ENCODE results near the gene HDDC2. TPM values are rescaled to one million over a fixed set of nuclear protein-coding genes. Genes with fewer than 3 reads are reported as not detected.

Gene HDDC2
- total RNA-seq, 1 donor from 2014 or later, result 88.8 TPM

GRCh38 chr6:125251516-125252220, 50.1 kb downstream of the HDDC2 start:
- intact Hi-C loops (cut with DNase I), result loop anchor here (5.0 kb wide), 1 partner anchor 41 kb away; no protein-coding TSS in a partner anchor

GRCh38 chr6:125250511-125250910, 51.3 kb downstream of the HDDC2 start:
- no peak for DNase-seq (ENCODE audit: low spot score)
- intact Hi-C loops (cut with DNase I), result loop anchor here (5.0 kb wide), 1 partner anchor 42 kb away; no protein-coding TSS in a partner anchor

More at GRCh38 chr6:125251516-125252220, 50.1 kb downstream of the HDDC2 start:
- DNase-seq (ENCODE audit: low spot score), result no peak

DNA sequence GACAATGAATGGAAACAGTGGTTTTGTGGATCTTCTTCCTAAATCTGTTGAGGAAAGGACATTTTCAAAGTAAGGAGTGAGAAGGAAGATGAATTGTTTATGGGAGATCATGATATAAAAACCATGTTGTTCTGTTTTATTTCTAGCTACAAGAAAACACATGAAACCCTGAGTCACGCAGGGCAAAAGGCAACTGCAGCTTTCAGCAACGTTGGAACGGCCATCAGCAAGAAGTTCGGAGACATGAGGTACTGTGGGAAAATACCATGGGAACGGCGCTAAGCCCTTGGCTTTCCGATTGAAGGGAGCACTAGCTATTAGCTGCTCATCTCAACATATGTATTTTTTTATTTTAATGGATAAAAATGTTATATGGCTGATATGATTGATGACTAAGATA, 53.6 kb downstream of the HDDC2 start:
- no peak for DNase-seq (ENCODE audit: low spot score)
- intact Hi-C loops (cut with DNase I), result no loop called here

- DNase-seq (ENCODE audit: low spot score), result no peak
- intact Hi-C loops (cut with DNase I), result no loop called here
Measured at GRCh38 chr6:125246566-125246965, 55.2 kb downstream of the HDDC2 start.

DNA sequence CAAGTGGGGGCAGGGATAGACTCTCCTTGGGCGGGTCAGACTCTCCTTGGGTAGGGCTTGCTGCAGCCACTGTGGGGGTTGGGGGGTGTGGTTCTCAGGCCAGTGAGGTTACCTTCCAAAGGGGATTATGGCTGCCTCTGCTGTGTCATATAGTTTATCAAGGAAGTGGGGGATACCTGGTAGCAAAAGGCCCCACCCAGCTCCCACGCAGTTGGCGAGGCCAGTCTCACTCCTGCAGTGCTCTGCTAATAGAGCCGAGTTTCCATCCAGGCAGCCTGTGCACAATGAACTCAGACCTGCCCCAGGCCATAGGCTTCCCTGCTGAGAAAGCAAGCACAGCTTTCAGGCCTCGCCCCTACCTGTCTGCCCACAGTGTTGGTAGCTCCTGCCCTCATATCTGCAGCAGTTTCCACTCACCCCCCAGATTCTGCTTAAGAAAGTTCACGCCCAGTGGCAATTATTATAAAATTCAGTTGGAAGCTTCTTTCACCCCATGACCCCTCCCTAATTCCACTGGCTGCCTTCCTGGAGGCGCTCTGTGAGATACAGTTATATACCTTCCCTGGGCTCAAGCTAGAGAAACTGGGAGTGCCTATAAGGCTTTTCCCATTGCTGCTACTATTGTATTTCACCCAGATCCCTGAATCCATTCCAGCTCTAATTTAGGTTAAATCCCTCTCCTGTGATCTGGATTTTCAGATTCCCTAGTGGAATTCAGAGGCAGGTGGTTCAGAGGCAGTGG, 56.1 kb downstream of the HDDC2 start:
- DNase-seq (ENCODE audit: low spot score), result no peak
- intact Hi-C loops (cut with DNase I), result no loop called here

DNA sequence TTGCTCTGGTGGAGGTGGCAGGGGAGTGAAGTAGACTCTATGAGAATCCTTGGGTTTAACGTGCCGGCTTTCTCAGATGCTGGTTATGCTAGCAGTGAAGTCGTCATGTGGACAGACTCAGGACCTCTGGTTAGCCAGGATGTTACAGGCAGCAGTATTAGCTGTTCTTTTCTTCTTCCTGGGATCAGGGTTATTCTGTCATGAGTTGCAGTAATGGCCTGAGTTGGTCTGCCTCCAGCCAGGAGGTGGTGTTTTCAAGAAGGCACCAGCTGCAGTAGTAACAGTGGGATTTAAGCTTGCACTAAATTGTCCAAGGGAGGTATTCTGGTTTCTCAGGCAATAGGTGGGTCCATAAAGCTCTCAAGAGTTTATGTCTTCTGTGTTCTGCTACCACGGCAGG, 56.7 kb downstream of the HDDC2 start:
- intact Hi-C loops (cut with DNase I), result no loop called here
- no peak for DNase-seq (ENCODE audit: low spot score)

GRCh38 chr6:125237764-125238163, 64.0 kb downstream of the HDDC2 start:
- no peak for DNase-seq (ENCODE audit: low spot score)
- intact Hi-C loops (cut with DNase I), result no loop called here

GRCh38 chr6:125236536-125237327, 65.0 kb downstream of the HDDC2 start:
- DNase-seq (ENCODE audit: low spot score), result no peak
- intact Hi-C loops (cut with DNase I), result no loop called here

GRCh38 chr6:125233202-125233601, 68.6 kb downstream of the HDDC2 start:
- DNase-seq (ENCODE audit: low spot score), result no peak
- intact Hi-C loops (cut with DNase I), result loop anchor here (5.0 kb wide), 1 partner anchor 36 kb away; no protein-coding TSS in a partner anchor

GRCh38 chr6:125232466-125232865, 69.3 kb downstream of the HDDC2 start:
- DNase-seq (ENCODE audit: low spot score), result no peak
- intact Hi-C loops (cut with DNase I), result loop anchor here (5.0 kb wide), 1 partner anchor 35 kb away; no protein-coding TSS in a partner anchor

DNA sequence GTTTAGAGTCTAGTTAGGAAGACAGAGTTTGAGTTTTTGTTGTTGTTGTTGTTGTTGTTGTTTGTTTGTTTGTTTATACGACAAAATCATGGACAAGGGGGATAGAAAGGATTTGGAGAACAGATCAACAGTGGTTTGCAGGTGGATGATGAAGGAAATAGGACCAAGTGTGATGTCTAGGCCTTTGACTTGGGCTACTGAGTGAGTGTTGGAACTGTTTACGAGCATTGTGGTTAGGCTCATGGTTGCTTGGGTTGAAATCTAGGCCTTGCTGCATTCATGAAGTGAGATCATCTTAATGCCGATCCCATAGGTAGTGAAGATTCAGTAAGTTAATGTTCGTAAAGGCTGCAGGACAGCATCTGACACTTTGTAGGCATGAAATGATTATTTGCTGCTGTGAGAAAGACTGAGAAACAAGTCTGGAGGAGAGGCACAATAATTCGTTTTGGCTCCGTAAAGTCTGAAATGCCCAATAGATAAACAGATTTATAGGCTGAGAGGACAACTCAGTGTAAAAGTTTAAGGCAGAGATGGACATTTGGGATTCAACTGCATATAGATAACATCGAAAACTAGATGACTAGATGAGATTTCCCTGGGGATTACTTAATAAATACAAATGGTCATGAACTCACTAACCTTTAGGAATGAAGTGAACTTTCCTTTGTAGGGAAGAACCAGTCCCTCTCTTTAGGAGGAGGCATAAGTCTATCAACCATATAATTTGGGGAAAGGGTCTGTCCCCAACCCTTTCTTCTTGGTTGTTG, 70.0 kb downstream of the HDDC2 start:
- DNase-seq (ENCODE audit: low spot score), result no peak
- intact Hi-C loops (cut with DNase I), result loop anchor here (5.0 kb wide), 1 partner anchor 34 kb away; no protein-coding TSS in a partner anchor

GRCh38 chr6:125231133-125231532, 70.6 kb downstream of the HDDC2 start:
- DNase-seq (ENCODE audit: low spot score), result no peak
- intact Hi-C loops (cut with DNase I), result loop anchor here (5.0 kb wide), 1 partner anchor 34 kb away; no protein-coding TSS in a partner anchor

GRCh38 chr6:125230674-125231073, 71.1 kb downstream of the HDDC2 start:
- intact Hi-C loops (cut with DNase I), result loop anchor here (5.0 kb wide), 1 partner anchor 33 kb away; no protein-coding TSS in a partner anchor
- DNase-seq (ENCODE audit: low spot score), result no peak

- DNase-seq (ENCODE audit: low spot score), result no peak
- intact Hi-C loops (cut with DNase I), result no loop called here
Measured at GRCh38 chr6:125228981-125229479, 72.7 kb downstream of the HDDC2 start.

- intact Hi-C loops (cut with DNase I), result no loop called here
- DNase-seq (ENCODE audit: low spot score), result no peak
Measured at GRCh38 chr6:125227244-125227643, 74.5 kb downstream of the HDDC2 start.
